HepG2 (cell line): ENCODE measurements around the gene SNRPD2. TPM values are rescaled to one million over a fixed set of nuclear protein-coding genes. Genes with fewer than 3 reads are reported as not detected.
A peak's percentile ranks its signal among the peaks of the same experiment; 100 is the strongest.

ENCODE experiments used
- ATF7 ChIP-seq, 2 experiments: fragments of 450-650 bp in 1 of 2; sonication (generic) in 1 of 2; formaldehyde crosslinking in 1 of 2; IDR thresholded peaks; 2 replicates each; pipeline versions ENCODE4 v1.4.0 to v1.6.1; 2016 to 2020; ENCODE audit warnings: antibody characterized with exemption in 1 of 2, mild to moderate bottlenecking in 1 of 2, missing genetic modification reagents in 1 of 2
- CC2D1A ChIP-seq: sonication (generic); formaldehyde crosslinking; IDR thresholded peaks from 2 replicates; pipeline ENCODE4 v1.8.1; 2023; ENCODE audit warnings: mild to moderate bottlenecking, missing genetic modification reagents
- KDM3A ChIP-seq: IDR thresholded peaks from 2 replicates; pipeline ENCODE4 v1.6.1; 2018; ENCODE audit warnings: low read depth, missing compliant biosample characterization
- MAFK ChIP-seq, 2 experiments: IDR thresholded peaks in 1 of 2; conservative IDR thresholded peaks in 1 of 2; 2 replicates each; pipeline ENCODE4 v1.6.1; 2011; ENCODE audit warnings: improper control_type of control experiment in 2 of 2, low read length in 2 of 2
- NFIC ChIP-seq: IDR thresholded peaks from 2 replicates; pipeline ENCODE4 v1.6.1; 2012; ENCODE audit warnings: mild to moderate bottlenecking, low read length, inconsistent platforms
- PAF1 ChIP-seq: IDR thresholded peaks from 2 replicates; pipeline ENCODE4 v1.6.1; 2016; ENCODE audit warnings: missing genetic modification reagents, missing compliant biosample characterization
- PHF8 ChIP-seq: sonication (generic); formaldehyde crosslinking; IDR thresholded peaks from 2 replicates; pipeline ENCODE4 v1.5.0; 2020; ENCODE audit warnings: missing genetic modification reagents
- SAP130 ChIP-seq: IDR thresholded peaks from 2 replicates; pipeline ENCODE4 v1.6.1; 2016; ENCODE audit warnings: low read depth
- SNRNP70 ChIP-seq: fragments of 200-400 bp; formaldehyde crosslinking; IDR thresholded peaks from 2 replicates; pipeline ENCODE4 v1.6.1; 2017; ENCODE audit warnings: mild to moderate bottlenecking, low read depth, low read length, moderate library complexity
- SP4 ChIP-seq: sonication (generic); formaldehyde crosslinking; IDR thresholded peaks from 2 replicates; pipeline ENCODE4 v1.8.1; 2023; ENCODE audit warnings: mild to moderate bottlenecking, missing genetic modification reagents
- TBL1XR1 ChIP-seq: fragments of 150-350 bp; IDR thresholded peaks from 2 replicates; pipeline ENCODE4 v1.6.1; 2014; ENCODE audit warnings: borderline replicate concordance, low read length; ENCODE audit not compliant: partially characterized antibody
- ZNF709 ChIP-seq: sonication (generic); formaldehyde crosslinking; IDR thresholded peaks from 2 replicates; pipeline ENCODE4 v1.5.0; 2020; ENCODE audit warnings: mild to moderate bottlenecking, missing genetic modification reagents
- ZNF749 ChIP-seq: sonication (generic); formaldehyde crosslinking; IDR thresholded peaks from 2 replicates; pipeline ENCODE4 v1.8.0; 2022; ENCODE audit warnings: mild to moderate bottlenecking, missing genetic modification reagents, moderate library complexity, borderline replicate concordance
- ZSCAN29 ChIP-seq: sonication (generic); formaldehyde crosslinking; conservative IDR thresholded peaks from 2 replicates; pipeline ENCODE4 v1.4.0; 2020; ENCODE audit warnings: mild to moderate bottlenecking, missing genetic modification reagents
- polyA plus RNA-seq, 8 experiments: library from polyadenylated mRNA; depleted of rRNA in 3 of 8; stranded (reverse) in 7 of 8; unstranded in 1 of 8; fragments of >200 nt; fragmentation: Illumina TruSeq in 4 of 8; extraction: Trizol in 4 of 8; gene quantifications; 2 replicates each; pipeline versions ENCODE4 v1.2.1 to v1.2.3, GENCODE V29; 2011 to 2016; ENCODE audit warnings: low read depth in 4 of 8, missing spikeins in 1 of 8, mixed read lengths in 1 of 8; ENCODE audit not compliant: insufficient read depth in 1 of 8
- total RNA-seq, 5 experiments: library from RNA; depleted of rRNA; stranded (reverse); fragments of >200 nt; fragmentation: Illumina TruSeq; extraction: Trizol; gene quantifications; 2 replicates each; pipeline ENCODE4 v1.2.3, GENCODE V29; 2016; ENCODE audit warnings: low read depth in 1 of 5
- TF ChIP-seq, protein P1 (sequence below): sonication (generic); formaldehyde crosslinking; IDR thresholded peaks from 2 replicates; pipeline ENCODE4 v1.5.1; 2020; ENCODE audit warnings: mild to moderate bottlenecking, missing genetic modification reagents, moderate library complexity
- TF ChIP-seq, protein P2 (sequence below): fragments of 450-650 bp; IDR thresholded peaks from 2 replicates; pipeline ENCODE4 v1.6.1; 2016
- TF ChIP-seq, protein P3 (sequence below): sonication (generic); formaldehyde crosslinking; IDR thresholded peaks from 2 replicates; pipeline ENCODE4 v1.8.0; 2022; ENCODE audit warnings: low read depth, missing genetic modification reagents
- TF ChIP-seq, protein P4 (sequence below): sonication (generic); formaldehyde crosslinking; IDR thresholded peaks from 2 replicates; pipeline ENCODE4 v1.9.0; 2022; ENCODE audit warnings: low read depth, missing genetic modification reagents
- TF ChIP-seq, protein P5 (sequence below): sonication (generic); formaldehyde crosslinking; IDR thresholded peaks from 2 replicates; pipeline ENCODE4 v1.4.0; 2020; ENCODE audit warnings: mild to moderate bottlenecking, low read depth, missing genetic modification reagents

The SNRPD2 gene
- total and polyA plus RNA-seq, 2 of the 13 experiments (the other 11 are each of a cell fraction or from before 2014, with no cell fraction given) = 299 to 485 TPM

DNA sequence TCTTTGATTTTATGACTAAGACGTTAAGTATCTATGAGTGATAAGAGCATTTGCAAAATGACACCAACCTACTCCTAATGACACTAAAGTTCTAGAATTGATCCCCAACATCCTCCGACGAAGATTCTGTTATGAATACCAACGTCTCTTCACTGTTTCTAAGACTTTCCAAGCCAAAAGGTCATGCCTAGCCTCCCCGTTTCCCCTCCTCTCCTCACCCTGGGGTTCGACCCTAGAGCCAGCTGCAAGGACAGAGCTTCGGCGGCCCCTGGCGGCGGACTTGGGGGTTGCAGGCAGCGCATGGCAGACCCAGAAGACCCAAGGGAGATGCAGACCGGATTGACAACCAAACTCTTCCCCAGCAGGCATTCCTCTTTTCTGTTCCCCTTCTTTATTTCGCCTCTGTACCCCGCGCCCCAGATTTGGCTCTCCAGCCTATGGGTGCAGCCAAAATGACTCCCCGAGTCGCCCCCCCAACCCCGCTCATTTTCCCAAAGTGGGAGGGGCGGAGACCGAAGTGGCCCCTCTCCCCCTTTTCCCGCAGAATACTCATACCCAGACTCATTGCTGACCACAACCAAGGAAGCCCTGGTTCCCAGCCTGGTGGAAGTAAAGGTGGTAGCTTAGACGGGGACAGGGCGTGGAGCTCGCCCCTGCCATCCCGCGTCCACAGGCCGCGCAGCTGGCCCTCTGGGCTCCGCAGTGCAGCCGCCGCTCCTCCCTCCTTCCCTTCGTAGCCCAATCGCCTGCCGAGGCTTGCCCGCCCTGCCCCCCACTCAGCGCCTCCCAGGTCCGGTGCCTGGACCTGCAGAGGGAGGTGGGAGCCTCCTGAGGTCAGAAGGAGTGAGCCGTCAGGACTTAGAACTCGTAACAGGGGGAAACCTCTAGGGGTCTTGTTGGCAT is 48.5 kb downstream of the SNRPD2 start (continued):
- TF ChIP-seq, protein P1, sequence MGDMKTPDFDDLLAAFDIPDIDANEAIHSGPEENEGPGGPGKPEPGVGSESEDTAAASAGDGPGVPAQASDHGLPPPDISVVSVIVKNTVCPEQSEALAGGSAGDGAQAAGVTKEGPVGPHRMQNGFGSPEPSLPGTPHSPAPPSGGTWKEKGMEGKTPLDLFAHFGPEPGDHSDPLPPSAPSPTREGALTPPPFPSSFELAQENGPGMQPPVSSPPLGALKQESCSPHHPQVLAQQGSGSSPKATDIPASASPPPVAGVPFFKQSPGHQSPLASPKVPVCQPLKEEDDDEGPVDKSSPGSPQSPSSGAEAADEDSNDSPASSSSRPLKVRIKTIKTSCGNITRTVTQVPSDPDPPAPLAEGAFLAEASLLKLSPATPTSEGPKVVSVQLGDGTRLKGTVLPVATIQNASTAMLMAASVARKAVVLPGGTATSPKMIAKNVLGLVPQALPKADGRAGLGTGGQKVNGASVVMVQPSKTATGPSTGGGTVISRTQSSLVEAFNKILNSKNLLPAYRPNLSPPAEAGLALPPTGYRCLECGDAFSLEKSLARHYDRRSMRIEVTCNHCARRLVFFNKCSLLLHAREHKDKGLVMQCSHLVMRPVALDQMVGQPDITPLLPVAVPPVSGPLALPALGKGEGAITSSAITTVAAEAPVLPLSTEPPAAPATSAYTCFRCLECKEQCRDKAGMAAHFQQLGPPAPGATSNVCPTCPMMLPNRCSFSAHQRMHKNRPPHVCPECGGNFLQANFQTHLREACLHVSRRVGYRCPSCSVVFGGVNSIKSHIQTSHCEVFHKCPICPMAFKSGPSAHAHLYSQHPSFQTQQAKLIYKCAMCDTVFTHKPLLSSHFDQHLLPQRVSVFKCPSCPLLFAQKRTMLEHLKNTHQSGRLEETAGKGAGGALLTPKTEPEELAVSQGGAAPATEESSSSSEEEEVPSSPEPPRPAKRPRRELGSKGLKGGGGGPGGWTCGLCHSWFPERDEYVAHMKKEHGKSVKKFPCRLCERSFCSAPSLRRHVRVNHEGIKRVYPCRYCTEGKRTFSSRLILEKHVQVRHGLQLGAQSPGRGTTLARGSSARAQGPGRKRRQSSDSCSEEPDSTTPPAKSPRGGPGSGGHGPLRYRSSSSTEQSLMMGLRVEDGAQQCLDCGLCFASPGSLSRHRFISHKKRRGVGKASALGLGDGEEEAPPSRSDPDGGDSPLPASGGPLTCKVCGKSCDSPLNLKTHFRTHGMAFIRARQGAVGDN (CRISPR knock-in tag) = peak; percentile 60
- peak; percentile 47; the same call in 1 of the 2 replicates for TF ChIP-seq SAP130
- TF ChIP-seq, protein P2, sequence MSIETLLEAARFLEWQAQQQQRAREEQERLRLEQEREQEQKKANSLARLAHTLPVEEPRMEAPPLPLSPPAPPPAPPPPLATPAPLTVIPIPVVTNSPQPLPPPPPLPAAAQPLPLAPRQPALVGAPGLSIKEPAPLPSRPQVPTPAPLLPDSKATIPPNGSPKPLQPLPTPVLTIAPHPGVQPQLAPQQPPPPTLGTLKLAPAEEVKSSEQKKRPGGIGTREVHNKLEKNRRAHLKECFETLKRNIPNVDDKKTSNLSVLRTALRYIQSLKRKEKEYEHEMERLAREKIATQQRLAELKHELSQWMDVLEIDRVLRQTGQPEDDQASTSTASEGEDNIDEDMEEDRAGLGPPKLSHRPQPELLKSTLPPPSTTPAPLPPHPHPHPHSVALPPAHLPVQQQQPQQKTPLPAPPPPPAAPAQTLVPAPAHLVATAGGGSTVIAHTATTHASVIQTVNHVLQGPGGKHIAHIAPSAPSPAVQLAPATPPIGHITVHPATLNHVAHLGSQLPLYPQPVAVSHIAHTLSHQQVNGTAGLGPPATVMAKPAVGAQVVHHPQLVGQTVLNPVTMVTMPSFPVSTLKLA = no peak
- TF ChIP-seq ZNF709 (CRISPR knock-in tag) = no peak
- TF ChIP-seq TBL1XR1 = no peak
- TF ChIP-seq KDM3A (CRISPR knock-in tag) = peak; percentile 12; the same call in 1 of the 2 replicates
- TF ChIP-seq, protein P3, sequence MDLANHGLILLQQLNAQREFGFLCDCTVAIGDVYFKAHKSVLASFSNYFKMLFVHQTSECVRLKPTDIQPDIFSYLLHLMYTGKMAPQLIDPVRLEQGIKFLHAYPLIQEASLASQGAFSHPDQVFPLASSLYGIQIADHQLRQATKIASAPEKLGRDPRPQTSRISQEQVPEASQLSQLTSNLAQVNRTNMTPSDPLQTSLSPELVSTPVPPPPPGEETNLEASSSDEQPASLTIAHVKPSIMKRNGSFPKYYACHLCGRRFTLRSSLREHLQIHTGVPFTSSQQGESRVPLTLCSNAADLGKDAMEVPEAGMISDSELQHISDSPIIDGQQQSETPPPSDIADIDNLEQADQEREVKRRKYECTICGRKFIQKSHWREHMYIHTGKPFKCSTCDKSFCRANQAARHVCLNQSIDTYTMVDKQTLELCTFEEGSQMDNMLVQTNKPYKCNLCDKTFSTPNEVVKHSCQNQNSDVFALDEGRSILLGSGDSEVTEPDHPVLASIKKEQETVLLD (CRISPR knock-in tag) = no peak
- TF ChIP-seq PAF1 (CRISPR knock-in tag) = no peak
- TF ChIP-seq, protein P4, sequence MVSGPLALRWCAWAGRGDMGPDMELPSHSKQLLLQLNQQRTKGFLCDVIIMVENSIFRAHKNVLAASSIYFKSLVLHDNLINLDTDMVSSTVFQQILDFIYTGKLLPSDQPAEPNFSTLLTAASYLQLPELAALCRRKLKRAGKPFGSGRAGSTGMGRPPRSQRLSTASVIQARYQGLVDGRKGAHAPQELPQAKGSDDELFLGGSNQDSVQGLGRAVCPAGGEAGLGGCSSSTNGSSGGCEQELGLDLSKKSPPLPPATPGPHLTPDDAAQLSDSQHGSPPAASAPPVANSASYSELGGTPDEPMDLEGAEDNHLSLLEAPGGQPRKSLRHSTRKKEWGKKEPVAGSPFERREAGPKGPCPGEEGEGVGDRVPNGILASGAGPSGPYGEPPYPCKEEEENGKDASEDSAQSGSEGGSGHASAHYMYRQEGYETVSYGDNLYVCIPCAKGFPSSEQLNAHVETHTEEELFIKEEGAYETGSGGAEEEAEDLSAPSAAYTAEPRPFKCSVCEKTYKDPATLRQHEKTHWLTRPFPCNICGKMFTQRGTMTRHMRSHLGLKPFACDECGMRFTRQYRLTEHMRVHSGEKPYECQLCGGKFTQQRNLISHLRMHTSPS (CRISPR knock-in tag) = no peak
- TF ChIP-seq ZNF749 (CRISPR knock-in tag) = no peak
- TF ChIP-seq ZSCAN29 = no peak
- no peak for TF ChIP-seq PHF8 (CRISPR knock-in tag)
- TF ChIP-seq, protein P5, sequence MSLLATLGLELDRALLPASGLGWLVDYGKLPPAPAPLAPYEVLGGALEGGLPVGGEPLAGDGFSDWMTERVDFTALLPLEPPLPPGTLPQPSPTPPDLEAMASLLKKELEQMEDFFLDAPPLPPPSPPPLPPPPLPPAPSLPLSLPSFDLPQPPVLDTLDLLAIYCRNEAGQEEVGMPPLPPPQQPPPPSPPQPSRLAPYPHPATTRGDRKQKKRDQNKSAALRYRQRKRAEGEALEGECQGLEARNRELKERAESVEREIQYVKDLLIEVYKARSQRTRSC (CRISPR knock-in tag) = no peak
- no peak for TF ChIP-seq NFIC
- TF ChIP-seq CC2D1A (CRISPR knock-in tag) = no peak
- TF ChIP-seq SNRNP70 = no peak
- no peak for TF ChIP-seq MAFK (conservative IDR thresholded peaks at IDR 0.05 in 1 of 2, IDR thresholded peaks at IDR 0.05 in 1 of 2; ENCODE audit: low read length in 2 of 2)
- no peak for TF ChIP-seq SP4 (CRISPR knock-in tag)
- no peak for TF ChIP-seq ATF7 (IDR thresholded peaks at IDR 0.05)
- TF ChIP-seq ATF7 (CRISPR knock-in tag; IDR thresholded peaks at IDR 0.05) = no peak
